K562 (cell line): ENCODE measurements around the gene BRME1. TPM values are rescaled to one million over a fixed set of nuclear protein-coding genes. Genes with fewer than 3 reads are reported as not detected.

ENCODE experiments used
- CEBPZ ChIP-seq: fragments of 150-350 bp; IDR thresholded peaks from 2 replicates; pipeline ENCODE4 v1.6.1; 2014; ENCODE audit warnings: low read depth, mild to moderate bottlenecking, low read length, borderline replicate concordance
- CREB3 ChIP-seq: fragments of 450-650 bp; conservative IDR thresholded peaks from 2 replicates; pipeline ENCODE4 v1.6.1; 2016; ENCODE audit warnings: missing genetic modification characterization, low read depth, mild to moderate bottlenecking, missing compliant biosample characterization, moderate library complexity
- CREB3L1 ChIP-seq: fragments of 450-650 bp; IDR thresholded peaks from 2 replicates; pipeline ENCODE4 v1.6.1; 2014; ENCODE audit warnings: low read depth, mild to moderate bottlenecking, moderate library complexity, borderline replicate concordance
- CTCF ChIP-seq, 3 experiments: IDR thresholded peaks in 2 of 3; conservative IDR thresholded peaks in 1 of 3; 2 replicates each; pipeline ENCODE4 v1.5.1; 2011 to 2012; ENCODE audit warnings: low read length in 3 of 3, mild to moderate bottlenecking in 3 of 3, control low read depth in 2 of 3, improper control_type of control experiment in 1 of 3, inconsistent platforms in 1 of 3, low read depth in 1 of 3, mixed read lengths in 1 of 3, moderate library complexity in 1 of 3; ENCODE audit not compliant: insufficient read depth in 2 of 3
- E2F4 ChIP-seq: sonication (generic); formaldehyde crosslinking; IDR thresholded peaks from 2 replicates; pipeline ENCODE4 v1.8.0; 2022; ENCODE audit warnings: mild to moderate bottlenecking, low read depth, missing genetic modification reagents
- ELF2 ChIP-seq: fragments of 250-450 bp; sonication (Bioruptor Pico); IDR thresholded peaks from 2 replicates; pipeline ENCODE4 v1.5.0; 2021; ENCODE audit warnings: mild to moderate bottlenecking
- FOXK1 ChIP-seq: sonication (generic); formaldehyde crosslinking; IDR thresholded peaks from 2 replicates; pipeline ENCODE4 v1.8.0; 2022; ENCODE audit warnings: missing genetic modification reagents, mild to moderate bottlenecking, borderline replicate concordance
- HDAC6 ChIP-seq: IDR thresholded peaks from 2 replicates; pipeline ENCODE4 v1.6.1; 2012; ENCODE audit warnings: low read depth, mild to moderate bottlenecking, control low read depth, inconsistent platforms, low read length, moderate library complexity
- NFIC ChIP-seq: fragments of 450-650 bp; IDR thresholded peaks from 2 replicates; pipeline ENCODE4 v1.6.1; 2017; ENCODE audit warnings: mild to moderate bottlenecking, inconsistent platforms
- POLR2A ChIP-seq: fragments of 450-650 bp; conservative IDR thresholded peaks from 2 replicates; pipeline ENCODE4 v1.6.1; 2016
- POLR2B ChIP-seq: fragments of 450-650 bp; IDR thresholded peaks from 2 replicates; pipeline ENCODE4 v1.6.1; 2018; ENCODE audit warnings: low read depth; ENCODE audit not compliant: partially characterized antibody
- RBM34 ChIP-seq: fragments of 200-400 bp; formaldehyde crosslinking; IDR thresholded peaks from 2 replicates; pipeline ENCODE4 v1.6.1; 2018; ENCODE audit warnings: low read length, borderline replicate concordance; ENCODE audit not compliant: insufficient read depth
- SLC30A9 ChIP-seq: fragments of 250-450 bp; sonication (Bioruptor Pico); IDR thresholded peaks from 2 replicates; pipeline ENCODE4 v1.8.0; 2022; ENCODE audit warnings: mild to moderate bottlenecking, moderate library complexity
- TOE1 ChIP-seq, 2 experiments: fragments of 450-650 bp in 1 of 2; sonication (generic) in 1 of 2; formaldehyde crosslinking in 1 of 2; IDR thresholded peaks; 2 replicates each; pipeline versions ENCODE4 v1.7.1 to v1.8.0; 2016 to 2022; ENCODE audit warnings: borderline replicate concordance in 2 of 2, mild to moderate bottlenecking in 2 of 2, antibody characterized with exemption in 1 of 2, inconsistent platforms in 1 of 2, low read depth in 1 of 2, missing genetic modification reagents in 1 of 2, moderate library complexity in 1 of 2
- ZFX ChIP-seq: sonication (generic); formaldehyde crosslinking; IDR thresholded peaks from 2 replicates; pipeline ENCODE4 v1.8.0; 2022; ENCODE audit warnings: mild to moderate bottlenecking, missing genetic modification reagents, moderate library complexity
- ZNF354B ChIP-seq: fragments of 250-450 bp; sonication (Bioruptor Pico); IDR thresholded peaks from 2 replicates; pipeline ENCODE4 v1.4.0; 2020
- polyA plus RNA-seq, 8 experiments: library from polyadenylated mRNA; depleted of rRNA in 4 of 8; stranded (reverse) in 5 of 8; unstranded in 3 of 8; fragments of >200 nt; fragmentation: Nextera tagmentation in 2 of 8; fragmentation: Illumina TruSeq in 1 of 8; extraction: Ambion mirVana in 2 of 8; extraction: Trizol in 1 of 8; gene quantifications; 2 replicates each; pipeline versions ENCODE4 v1.2.1 to v1.2.3, GENCODE V29; 2011 to 2014; ENCODE audit warnings: inconsistent platforms in 1 of 8, missing spikeins in 1 of 8
- total RNA-seq, 7 experiments: library from RNA; depleted of rRNA in 6 of 7; stranded (reverse); fragments of >200 nt in 6 of 7; fragmentation: Illumina TruSeq in 2 of 7; extraction: Trizol in 2 of 7; gene quantifications; 2 replicates each; pipeline versions ENCODE4 v1.2.1 to v1.2.3, GENCODE V29; 2011 to 2021; ENCODE audit warnings: low replicate concordance in 1 of 7

Gene BRME1
- total and polyA plus RNA-seq, 9 of the 15 experiments (the other 6 are each of a cell fraction or from before 2014, with no cell fraction given) = 0.75 to 6.1 (median 3.6) TPM

GRCh38 chr19:13833330-13834243 is 72.3 kb downstream of the BRME1 start (continued):
- TF ChIP-seq CEBPZ (0 out of 2 replicates have a peak, but pooled peaks have one; percentile 44), E2F4 (CRISPR knock-in tag) (no peak), POLR2A (peak; percentile 67), TOE1 (IDR thresholded peaks at IDR 0.05; ENCODE audit: borderline replicate concordance) (no peak), TOE1 (CRISPR knock-in tag; IDR thresholded peaks at IDR 0.05; ENCODE audit: borderline replicate concordance, low read depth) (0 out of 2 replicates have a peak, but pooled peaks have one; percentile 47), CREB3 (tag) (no peak), FOXK1 (CRISPR knock-in tag) (peak; percentile 69; the same call in 1 of the 2 replicates), NFIC (peak; percentile 77), POLR2B (peak; percentile 69), ELF2 (CRISPR knock-in tag) (peak; percentile 46; the same call in 1 of the 2 replicates), RBM34 (0 out of 2 replicates have a peak, but pooled peaks have one; percentile 60), SLC30A9 (CRISPR knock-in tag) (no peak), CTCF (IDR thresholded peaks at IDR 0.05 in 2 of 3, conservative IDR thresholded peaks at IDR 0.05 in 1 of 3; ENCODE audit: insufficient read depth in 2 of 3, low read depth in 1 of 3, low read length in 3 of 3) (peak; percentile 82 to 98 (median 82)), HDAC6 (0 out of 2 replicates have a peak, but pooled peaks have one; percentile 35), CREB3L1 (0 out of 2 replicates have a peak, but pooled peaks have one; percentile 35), ZFX (CRISPR knock-in tag) (peak; percentile 56), ZNF354B (no peak)
